Nephron (organoid): ENCODE measurements around the gene BAIAP2L2.
A peak's percentile ranks its signal among the peaks of the same experiment; 100 is the strongest.
"Not testable (repeated sequence)": the region's sequence is repeated elsewhere in the genome, so short reads cannot be mapped to it uniquely, and the experiment has no call there.

Source experiments
- H3K27ac Mint-ChIP-seq, 3 experiments: 2 replicates each; pipeline ENCODE4 v1.8.0; 2020; ENCODE audit warnings: mixed read lengths in 3 of 3, mild to moderate bottlenecking in 2 of 3, moderate library complexity in 1 of 3
- H3K27me3 Mint-ChIP-seq: 2 replicates; pipeline ENCODE4 v1.8.0; 2021; ENCODE audit warnings: low read depth, mild to moderate bottlenecking, moderate library complexity, mixed read lengths
- H3K36me3 Mint-ChIP-seq: 2 replicates; pipeline ENCODE4 v1.8.0; 2020; ENCODE audit warnings: low read depth, mixed read lengths
- H3K4me1 Mint-ChIP-seq: 2 replicates; pipeline ENCODE4 v1.8.0; 2020; ENCODE audit warnings: mixed read lengths
- H3K4me3 Mint-ChIP-seq, 3 experiments: 2 replicates each; pipeline ENCODE4 v1.8.0; 2020; ENCODE audit warnings: mild to moderate bottlenecking in 3 of 3, mixed read lengths in 3 of 3, moderate library complexity in 2 of 3
- H3K9me3 Mint-ChIP-seq: 2 replicates; pipeline ENCODE4 v1.8.0; 2020; ENCODE audit warnings: mixed read lengths
- TF ChIP-seq, protein P1 (sequence below), 3 experiments: fragments of 200-600 bp; sonication (generic); IDR thresholded peaks; one replicate each; pipeline ENCODE4 v1.5.0; 2021; ENCODE audit warnings: antibody characterized with exemption in 3 of 3; ENCODE audit not compliant: unreplicated experiment in 3 of 3

The BAIAP2L2 gene

DNA sequence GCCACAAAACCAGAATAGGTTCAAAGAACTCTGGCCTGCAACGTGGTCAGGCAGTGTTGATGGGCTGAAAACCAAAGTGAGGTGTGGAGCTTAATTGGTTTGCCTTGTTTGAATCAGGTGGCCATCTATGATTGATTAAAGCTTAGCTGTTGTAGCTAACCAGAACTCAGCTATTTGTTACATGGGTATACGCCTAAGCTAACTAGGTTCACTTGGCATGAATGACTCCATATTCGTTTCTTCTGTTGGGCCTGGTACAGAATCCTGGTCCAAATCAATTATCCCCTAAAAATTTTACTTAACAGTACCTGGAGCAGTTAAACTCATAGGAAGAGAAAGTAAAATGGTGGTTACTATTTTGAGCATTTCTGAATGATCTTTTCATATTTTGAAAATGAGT is 7.7 kb upstream of the BAIAP2L2 start:
- TF ChIP-seq, protein P1, sequence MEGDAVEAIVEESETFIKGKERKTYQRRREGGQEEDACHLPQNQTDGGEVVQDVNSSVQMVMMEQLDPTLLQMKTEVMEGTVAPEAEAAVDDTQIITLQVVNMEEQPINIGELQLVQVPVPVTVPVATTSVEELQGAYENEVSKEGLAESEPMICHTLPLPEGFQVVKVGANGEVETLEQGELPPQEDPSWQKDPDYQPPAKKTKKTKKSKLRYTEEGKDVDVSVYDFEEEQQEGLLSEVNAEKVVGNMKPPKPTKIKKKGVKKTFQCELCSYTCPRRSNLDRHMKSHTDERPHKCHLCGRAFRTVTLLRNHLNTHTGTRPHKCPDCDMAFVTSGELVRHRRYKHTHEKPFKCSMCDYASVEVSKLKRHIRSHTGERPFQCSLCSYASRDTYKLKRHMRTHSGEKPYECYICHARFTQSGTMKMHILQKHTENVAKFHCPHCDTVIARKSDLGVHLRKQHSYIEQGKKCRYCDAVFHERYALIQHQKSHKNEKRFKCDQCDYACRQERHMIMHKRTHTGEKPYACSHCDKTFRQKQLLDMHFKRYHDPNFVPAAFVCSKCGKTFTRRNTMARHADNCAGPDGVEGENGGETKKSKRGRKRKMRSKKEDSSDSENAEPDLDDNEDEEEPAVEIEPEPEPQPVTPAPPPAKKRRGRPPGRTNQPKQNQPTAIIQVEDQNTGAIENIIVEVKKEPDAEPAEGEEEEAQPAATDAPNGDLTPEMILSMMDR (IDR thresholded peaks at IDR 0.05; ENCODE audit: unreplicated experiment in 3 of 3): no peak
- H3K4me1 Mint-ChIP-seq: peaks cover 5% of the 10 kb centered on the region
- no peak overlapping the region for H3K4me3 Mint-ChIP-seq
- no peaks in the 10 kb centered on the region for H3K9me3 Mint-ChIP-seq
- no peak overlapping the region for H3K27ac Mint-ChIP-seq
- no peaks in the 10 kb centered on the region for H3K36me3 Mint-ChIP-seq
- H3K27me3 Mint-ChIP-seq: peaks cover 12% of the 10 kb centered on the region

DNA sequence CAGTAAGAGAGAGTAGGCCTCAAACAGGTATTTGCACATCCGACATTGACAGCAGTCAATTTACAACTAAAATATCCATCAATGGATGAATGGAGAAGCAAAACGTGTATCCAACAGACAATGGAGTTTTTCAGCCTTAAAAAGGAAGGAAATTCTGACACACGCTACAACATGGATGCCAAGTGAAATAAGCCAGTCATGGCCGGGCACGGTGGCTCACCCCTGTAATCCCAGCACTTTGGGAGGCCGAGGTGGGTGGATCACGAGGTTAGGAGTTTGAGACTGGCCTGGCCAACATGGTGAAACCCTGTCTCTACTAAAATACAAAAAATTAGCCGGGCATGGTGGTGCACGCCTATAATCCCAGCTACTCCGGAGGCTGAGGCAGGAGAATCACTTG is 7.1 kb upstream of the BAIAP2L2 start:
- not testable (repeated sequence) for H3K4me3 Mint-ChIP-seq, H3K4me1 Mint-ChIP-seq, H3K27ac Mint-ChIP-seq, H3K9me3 Mint-ChIP-seq, H3K36me3 Mint-ChIP-seq
- peaks cover 12% of the 10 kb centered on the region for H3K27me3 Mint-ChIP-seq

DNA sequence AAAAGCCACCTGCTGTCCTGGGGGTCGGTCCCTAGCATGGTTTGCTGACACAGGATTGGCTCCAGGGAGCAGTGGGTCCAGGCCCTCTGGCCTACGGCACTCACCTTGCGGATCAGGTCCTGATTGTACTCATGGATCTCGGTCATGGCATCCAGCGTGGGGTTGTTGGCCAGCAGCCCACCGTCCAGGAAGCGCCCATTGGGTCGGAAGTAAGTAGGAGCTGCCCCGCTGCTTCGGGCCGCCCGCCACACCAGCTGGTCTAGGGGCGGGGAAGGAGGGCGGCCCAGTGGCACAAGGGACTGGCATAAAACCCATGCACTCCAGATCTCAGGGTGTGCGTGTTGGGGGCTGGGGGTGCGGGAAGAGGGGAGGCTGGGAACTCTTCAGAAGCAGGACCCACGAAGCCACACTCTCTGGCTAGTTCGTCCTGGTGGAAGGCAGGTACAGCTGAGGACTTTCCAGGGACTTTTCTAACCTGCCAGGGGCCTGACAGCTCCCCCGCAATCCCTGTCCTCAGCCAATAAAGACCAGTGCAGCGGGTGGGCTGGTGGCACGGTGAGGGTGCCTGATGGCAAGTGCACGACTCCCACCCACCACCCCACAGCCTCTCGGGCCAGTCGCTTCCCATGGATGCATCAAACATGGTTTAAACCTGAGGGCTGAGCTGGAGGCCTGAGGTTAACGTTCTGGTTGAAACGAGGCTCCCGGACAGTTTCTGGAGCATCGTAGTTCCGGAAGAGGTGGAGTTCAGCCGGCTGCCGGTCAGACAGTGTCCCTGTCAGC is 5.1 kb upstream of the BAIAP2L2 start:
- Mint-ChIP-seq H3K4me1 (peaks cover 5% of the 10 kb centered on the region), H3K27me3 (peaks cover 8% of the 10 kb centered on the region), H3K4me3 (no peak overlapping the region), H3K27ac (no peak overlapping the region), H3K9me3 (no peaks in the 10 kb centered on the region), H3K36me3 (no peaks in the 10 kb centered on the region)
- TF ChIP-seq, protein P1 (IDR thresholded peaks at IDR 0.05; ENCODE audit: unreplicated experiment in 3 of 3): no peak

DNA sequence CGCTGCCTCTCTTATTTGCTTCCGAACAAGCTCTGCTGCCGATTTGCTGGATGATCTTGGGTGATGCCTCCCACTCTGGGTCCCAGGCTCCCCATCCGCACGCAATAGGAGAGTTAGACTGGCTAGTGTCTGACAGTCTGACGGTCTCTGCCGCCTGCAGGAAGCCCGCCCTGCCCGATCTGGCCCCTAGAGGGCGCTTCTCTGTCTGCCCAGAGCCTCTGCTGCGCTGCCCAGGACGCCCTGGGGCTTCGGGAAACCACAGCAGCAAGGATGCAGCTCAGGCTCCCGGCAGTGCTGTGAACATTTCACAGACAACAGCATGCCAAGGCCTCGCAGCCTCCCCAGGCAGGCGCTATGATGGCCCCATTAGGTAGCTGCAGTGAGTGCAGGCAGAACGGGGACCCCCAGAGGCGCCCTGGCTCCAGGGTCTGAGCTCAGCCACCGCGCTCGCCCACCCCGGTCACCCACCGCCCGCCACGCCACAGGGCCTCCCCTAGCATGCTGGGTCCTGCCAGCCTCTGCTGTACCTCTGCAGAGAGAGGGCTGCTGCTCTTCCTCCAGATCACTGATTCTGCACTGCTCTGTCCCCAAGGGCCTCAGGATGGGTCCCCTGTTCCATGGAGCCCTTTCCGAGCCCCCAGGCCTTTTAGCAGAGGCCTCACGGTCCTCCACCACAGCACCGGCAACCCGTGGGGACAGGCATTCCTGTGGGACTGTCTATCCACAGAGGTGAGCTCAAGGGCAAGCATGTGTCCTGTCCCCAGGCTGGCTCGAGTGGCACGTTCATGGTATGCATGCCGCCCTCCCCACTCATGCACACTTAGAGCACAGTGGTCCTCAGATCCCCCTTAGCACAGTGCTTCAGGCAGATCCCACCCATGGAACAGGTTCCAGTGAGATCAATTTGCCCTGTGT is 4.3 kb upstream of the BAIAP2L2 start:
- Mint-ChIP-seq H3K27ac (peak overlapping the region; percentile 21 to 71 (median 28)), H3K27me3 (peaks cover 8% of the 10 kb centered on the region), H3K4me3 (no peak overlapping the region), H3K4me1 (peaks cover 5% of the 10 kb centered on the region), H3K9me3 (no peaks in the 10 kb centered on the region), H3K36me3 (no peaks in the 10 kb centered on the region)
- TF ChIP-seq, protein P1 (IDR thresholded peaks at IDR 0.05; ENCODE audit: unreplicated experiment in 3 of 3): peak; percentile 91 to 93 (median 91)

DNA sequence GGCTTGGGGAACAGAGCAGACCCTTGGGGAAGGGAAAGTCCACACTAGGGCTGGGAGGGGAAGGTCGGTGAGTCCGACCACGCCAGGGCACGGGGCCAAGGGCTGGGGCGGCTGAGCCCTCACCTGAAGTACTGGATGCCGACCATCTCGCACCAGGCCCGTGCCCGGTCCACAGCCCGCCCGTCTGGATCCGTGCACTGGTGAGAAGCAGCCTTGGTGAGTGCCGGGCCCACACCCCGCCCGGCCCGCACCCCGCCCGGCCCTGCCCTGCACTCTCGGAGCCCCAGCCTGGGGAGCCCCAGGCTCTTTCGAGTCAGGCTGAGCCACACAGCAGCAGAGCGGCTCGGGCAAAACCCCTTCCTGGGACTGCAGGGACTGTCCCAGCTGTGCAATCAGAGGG is 1.9 kb upstream of the BAIAP2L2 start:
- H3K9me3 Mint-ChIP-seq: no peaks in the 10 kb centered on the region
- no peaks in the 10 kb centered on the region for H3K36me3 Mint-ChIP-seq
- TF ChIP-seq, protein P1 (IDR thresholded peaks at IDR 0.05; ENCODE audit: unreplicated experiment in 3 of 3): no peak
- peaks cover 5% of the 10 kb centered on the region for H3K4me1 Mint-ChIP-seq
- H3K4me3 Mint-ChIP-seq: no peak overlapping the region
- H3K27ac Mint-ChIP-seq: no peak overlapping the region
- peaks cover 8% of the 10 kb centered on the region for H3K27me3 Mint-ChIP-seq

DNA sequence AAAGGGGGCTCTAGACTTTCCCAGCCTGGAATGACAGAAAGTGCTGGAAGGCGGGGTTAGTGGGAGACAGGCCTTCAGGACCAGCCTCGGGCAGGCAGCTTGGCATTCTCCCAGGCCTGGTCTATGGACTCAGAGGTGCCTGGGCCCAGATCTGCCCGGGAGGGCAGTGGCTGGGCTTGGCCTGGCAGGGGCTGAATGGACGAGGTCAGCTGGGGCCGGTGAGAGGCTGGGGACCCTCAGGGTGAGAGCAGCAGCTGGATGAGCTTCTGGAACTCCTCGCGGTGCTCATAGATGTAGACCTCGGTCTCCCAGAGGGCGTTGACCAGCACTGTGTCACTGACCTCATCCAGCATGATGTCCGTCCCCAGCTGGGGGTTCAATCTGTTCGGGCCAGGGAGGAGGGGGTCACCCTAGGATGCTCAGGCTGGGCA is 1.5 kb upstream of the BAIAP2L2 start:
- H3K4me3 Mint-ChIP-seq: no peak overlapping the region

More for the DNA sequence above, 1.5 kb upstream of the BAIAP2L2 start:
- Mint-ChIP-seq H3K4me1 (peaks cover 5% of the 10 kb centered on the region), H3K36me3 (no peaks in the 10 kb centered on the region), H3K27ac (peak overlapping the region in 1 of 3 experiments; percentile 92), H3K9me3 (no peaks in the 10 kb centered on the region), H3K27me3 (peaks cover 10% of the 10 kb centered on the region)
- TF ChIP-seq, protein P1 (IDR thresholded peaks at IDR 0.05; ENCODE audit: unreplicated experiment in 3 of 3): no peak
